Peyer's patch (tissue), 4 donors: ENCODE data around the gene PRF1.
"Not testable (repeated sequence)": the region's sequence is repeated elsewhere in the genome, so short reads cannot be mapped to it uniquely, and the experiment has no call there.

Source experiments
- POLR2A ChIP-seq, 2 donors: fragments of 450-650 bp; IDR thresholded peaks; one replicate each; pipeline ENCODE4 v1.5.1; 2017; ENCODE audit warnings: antibody characterized with exemption in 2 of 2, mild to moderate bottlenecking in 2 of 2, moderate library complexity in 2 of 2
- TF ChIP-seq, protein P1 (sequence below), 6 experiments: fragments of 450-650 bp in 4 of 6; fragments of 200-600 bp in 2 of 6; sonication (generic) in 1 of 6; IDR thresholded peaks; one replicate each; pipeline ENCODE4 v1.5.1; 2017 to 2019; ENCODE audit warnings: antibody characterized with exemption in 6 of 6, mild to moderate bottlenecking in 3 of 6, moderate library complexity in 1 of 6

DNA sequence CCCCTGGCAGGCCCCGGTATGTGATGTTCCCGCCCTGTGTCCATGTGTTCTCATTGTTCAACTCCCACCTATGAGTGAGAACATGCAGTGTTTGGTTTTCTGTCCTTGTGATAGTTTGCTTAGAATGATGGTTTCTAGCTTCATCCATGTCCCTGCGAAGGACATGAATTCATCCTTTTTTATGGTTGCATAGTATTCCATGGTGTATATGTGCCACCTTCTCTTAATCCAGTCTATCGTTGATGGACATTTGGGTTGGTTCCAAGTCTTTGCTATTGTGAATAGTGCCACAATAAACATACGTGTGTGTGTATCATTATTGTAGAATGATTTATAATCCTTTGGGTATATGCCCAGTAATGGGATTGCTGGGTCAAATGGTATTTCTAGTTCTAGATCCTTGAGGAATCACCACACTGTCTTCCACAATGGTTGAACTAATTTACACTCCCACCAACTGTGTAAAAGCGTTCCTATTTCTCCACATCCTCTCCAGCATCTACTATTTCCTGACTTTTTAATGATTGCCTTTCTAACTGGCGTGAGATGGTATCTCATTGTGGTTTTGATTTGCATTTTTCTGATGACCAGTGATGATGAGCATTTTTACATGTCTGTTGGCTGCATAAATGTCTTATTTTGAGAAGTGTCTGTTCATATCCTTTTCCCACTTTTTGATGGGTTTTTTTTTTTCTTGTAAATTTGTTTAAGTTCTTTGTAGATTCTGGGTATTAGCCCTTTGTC lies 37.3 kb upstream of the PRF1 start:
- not testable (repeated sequence) for TF ChIP-seq POLR2A (IDR thresholded peaks at IDR 0.05)
- TF ChIP-seq, protein P1, sequence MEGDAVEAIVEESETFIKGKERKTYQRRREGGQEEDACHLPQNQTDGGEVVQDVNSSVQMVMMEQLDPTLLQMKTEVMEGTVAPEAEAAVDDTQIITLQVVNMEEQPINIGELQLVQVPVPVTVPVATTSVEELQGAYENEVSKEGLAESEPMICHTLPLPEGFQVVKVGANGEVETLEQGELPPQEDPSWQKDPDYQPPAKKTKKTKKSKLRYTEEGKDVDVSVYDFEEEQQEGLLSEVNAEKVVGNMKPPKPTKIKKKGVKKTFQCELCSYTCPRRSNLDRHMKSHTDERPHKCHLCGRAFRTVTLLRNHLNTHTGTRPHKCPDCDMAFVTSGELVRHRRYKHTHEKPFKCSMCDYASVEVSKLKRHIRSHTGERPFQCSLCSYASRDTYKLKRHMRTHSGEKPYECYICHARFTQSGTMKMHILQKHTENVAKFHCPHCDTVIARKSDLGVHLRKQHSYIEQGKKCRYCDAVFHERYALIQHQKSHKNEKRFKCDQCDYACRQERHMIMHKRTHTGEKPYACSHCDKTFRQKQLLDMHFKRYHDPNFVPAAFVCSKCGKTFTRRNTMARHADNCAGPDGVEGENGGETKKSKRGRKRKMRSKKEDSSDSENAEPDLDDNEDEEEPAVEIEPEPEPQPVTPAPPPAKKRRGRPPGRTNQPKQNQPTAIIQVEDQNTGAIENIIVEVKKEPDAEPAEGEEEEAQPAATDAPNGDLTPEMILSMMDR (IDR thresholded peaks at IDR 0.05): not testable (repeated sequence)
